NCI-H187 (cell line): ENCODE data around the gene APOBEC3B.
"Not testable (repeated sequence)": the region's sequence is repeated elsewhere in the genome, so short reads cannot be mapped to it uniquely, and the experiment has no call there.

Experiments used
- DNase-seq, 2 experiments: peaks; one replicate each; lab custom pipeline; 2025; lab: John Stamatoyannopoulos, UW

Gene APOBEC3B

GRCh38 chr22:38951734-38952133 is 30.4 kb upstream of the APOBEC3B start:
- no peak for DNase-seq

DNA sequence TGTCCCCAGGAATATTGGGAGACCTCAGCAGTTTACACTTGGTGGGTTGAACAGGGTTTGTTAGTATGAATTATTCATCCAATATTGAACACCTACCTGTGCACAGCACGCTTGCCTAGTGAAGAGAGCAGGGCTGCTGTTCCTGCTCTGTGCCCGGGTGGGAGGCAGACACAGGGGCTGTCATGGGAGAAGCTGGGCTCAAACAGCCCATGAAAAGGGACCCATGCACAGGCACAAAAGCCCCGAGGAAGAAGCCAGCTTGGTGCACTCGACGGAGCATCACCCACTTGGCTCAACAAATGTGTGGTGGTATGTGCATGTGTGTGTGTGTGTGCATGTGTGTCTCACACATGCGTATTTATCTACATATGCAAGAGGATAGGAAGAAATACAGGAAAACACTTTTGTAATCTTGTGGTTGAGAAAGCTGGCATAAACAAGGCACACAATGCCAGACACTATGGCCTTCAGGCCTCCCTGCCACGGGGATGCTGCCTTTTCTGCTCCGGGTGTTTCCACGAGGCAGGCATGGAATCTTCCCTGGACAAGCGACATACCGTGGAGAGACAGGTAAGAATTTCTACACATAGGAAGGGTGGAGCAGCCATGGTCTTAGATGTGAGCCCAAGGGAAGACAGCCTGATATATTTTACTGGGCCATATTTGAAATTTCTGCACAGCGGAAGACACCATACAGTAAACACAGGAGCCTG is 29.7 kb upstream of the APOBEC3B start:
- DNase-seq = no peak

GRCh38 chr22:38953091-38953490 is 29.1 kb upstream of the APOBEC3B start:
- DNase-seq = no peak

GRCh38 chr22:38953577-38954413 is 28.4 kb upstream of the APOBEC3B start:
- no peak for DNase-seq

GRCh38 chr22:38954414-38955043 is 27.6 kb upstream of the APOBEC3B start:
- DNase-seq = no peak

GRCh38 chr22:38955250-38955905 is 26.8 kb upstream of the APOBEC3B start:
- DNase-seq = no peak

- DNase-seq = no peak
These were observed 26.2 kb upstream of the APOBEC3B start for GRCh38 chr22:38955926-38956325.

- DNase-seq = no peak
These were observed 25.6 kb upstream of the APOBEC3B start for GRCh38 chr22:38956551-38956950.

DNA sequence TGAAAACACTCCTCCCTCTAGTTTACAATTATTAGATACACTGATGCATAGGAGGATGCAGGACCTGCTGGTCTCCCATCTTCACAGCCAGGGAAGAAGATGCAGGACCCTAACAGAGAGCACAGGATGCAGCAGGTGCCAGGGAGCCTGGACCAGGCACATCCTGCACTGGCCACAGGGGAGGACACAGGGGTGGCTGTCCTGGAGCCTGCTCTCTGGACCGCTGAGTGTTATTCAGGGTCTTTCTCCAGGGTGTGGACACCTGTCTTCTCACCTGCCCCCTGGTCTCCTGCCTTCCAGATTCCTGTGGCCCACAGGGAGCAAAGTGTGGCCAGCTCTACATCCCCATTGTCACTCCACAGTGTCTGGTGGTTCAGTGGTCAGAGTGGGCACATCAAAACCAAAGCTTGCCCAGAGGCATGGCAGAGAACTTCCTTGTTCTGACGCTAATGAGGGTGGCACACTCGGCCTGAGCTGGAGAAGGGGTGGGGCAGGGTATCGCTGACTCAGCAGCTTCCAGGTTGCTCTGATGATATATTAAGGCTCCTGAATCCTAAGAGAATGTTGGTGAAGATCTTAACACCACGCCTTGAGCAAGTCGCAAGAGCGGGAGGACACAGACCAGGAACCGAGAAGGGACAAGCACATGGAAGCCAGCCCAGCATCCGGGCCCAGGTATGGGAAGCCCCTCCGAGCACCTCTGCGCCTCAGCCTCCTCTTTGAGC is 24.9 kb upstream of the APOBEC3B start, which contains the start of gene APOBEC3A:
Gene APOBEC3A (plus strand): TSS at position 564 of the 725 bp plus-strand sequence. CDS start 83 bp downstream, at position 647.
- DNase-seq = no peak

DNA sequence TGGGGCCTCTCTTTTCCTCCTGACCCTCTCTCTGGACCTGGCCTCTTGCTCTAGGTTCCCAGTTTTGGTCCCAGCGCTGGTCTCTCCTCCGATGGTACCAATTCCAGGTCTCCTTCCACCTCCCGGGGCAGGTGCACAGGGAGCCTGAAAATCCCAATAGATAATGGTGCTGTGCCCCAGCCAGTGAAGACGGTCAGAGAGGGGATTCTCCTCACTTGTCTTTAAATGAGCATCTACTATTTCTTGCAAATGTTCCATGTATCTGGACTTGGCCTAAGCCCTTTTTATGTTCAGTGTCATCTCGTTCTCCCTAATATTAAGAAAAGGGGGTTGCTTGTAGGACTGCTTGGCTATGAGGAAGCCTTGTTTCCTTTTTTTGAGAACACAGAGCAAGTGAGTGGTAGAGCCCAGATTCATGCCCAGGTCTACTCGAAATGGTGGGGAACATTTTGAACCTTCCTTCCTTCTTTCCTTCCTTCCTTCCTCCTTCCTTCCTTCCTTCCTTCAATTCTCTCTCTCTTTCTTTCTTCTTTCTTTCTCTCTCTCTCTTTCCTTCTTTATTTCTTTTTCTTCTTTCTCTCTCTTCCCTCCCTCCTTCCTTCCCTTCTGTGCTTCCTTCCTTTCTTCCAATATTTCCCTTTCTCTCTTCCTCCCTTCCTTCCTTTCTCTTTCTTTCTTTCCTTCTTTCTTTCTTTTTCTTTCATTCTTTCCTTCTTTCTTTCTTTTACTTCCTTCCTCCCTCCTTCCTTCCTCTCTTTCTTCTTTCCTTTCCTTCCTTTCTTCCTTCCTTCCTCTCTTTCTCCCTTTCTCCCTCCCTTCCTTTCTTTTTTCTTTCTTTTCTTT is 24.1 kb upstream of the APOBEC3B start:
- no peak for DNase-seq

GRCh38 chr22:38958651-38958943 is 23.6 kb upstream of the APOBEC3B start:
- DNase-seq = not testable (repeated sequence)

GRCh38 chr22:38959590-38959989 is 22.6 kb upstream of the APOBEC3B start:
- no peak for DNase-seq

- not testable (repeated sequence) for DNase-seq
These were observed 21.5 kb upstream of the APOBEC3B start for GRCh38 chr22:38960673-38961072.

DNA sequence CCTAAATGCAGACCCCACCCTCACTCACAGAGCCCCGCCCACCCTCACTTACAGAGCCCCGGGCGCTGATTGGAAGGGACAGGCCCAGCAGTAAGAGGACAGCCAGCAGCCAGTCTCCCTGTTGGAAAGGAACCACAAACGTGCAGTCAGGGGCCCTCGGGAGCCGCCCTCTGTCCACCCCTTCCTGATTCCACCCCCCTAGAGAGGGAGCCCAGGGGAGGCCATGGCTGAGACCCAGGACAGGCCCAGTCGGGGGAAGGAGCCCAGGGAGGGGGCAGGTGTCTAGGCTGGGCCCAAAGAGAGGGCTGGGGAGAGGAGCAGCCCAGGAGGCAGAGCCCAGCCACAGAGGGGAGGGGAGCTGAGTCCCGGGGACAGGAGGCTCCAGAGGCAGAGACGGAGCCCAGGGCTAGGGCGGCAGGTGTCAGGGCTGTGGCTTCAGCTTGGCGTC is 18.8 kb upstream of the APOBEC3B start:
- not testable (repeated sequence) for DNase-seq

- no peak for DNase-seq
These were observed 18.3 kb upstream of the APOBEC3B start for GRCh38 chr22:38963872-38964271.

GRCh38 chr22:38964306-38964705 is 17.8 kb upstream of the APOBEC3B start:
- DNase-seq = no peak

- no peak for DNase-seq
These were observed 17.2 kb upstream of the APOBEC3B start for GRCh38 chr22:38964989-38965388.

GRCh38 chr22:38965614-38966379 is 16.4 kb upstream of the APOBEC3B start:
- no peak for DNase-seq

- DNase-seq = no peak
These were observed 15.8 kb upstream of the APOBEC3B start for GRCh38 chr22:38966380-38966702.

DNA sequence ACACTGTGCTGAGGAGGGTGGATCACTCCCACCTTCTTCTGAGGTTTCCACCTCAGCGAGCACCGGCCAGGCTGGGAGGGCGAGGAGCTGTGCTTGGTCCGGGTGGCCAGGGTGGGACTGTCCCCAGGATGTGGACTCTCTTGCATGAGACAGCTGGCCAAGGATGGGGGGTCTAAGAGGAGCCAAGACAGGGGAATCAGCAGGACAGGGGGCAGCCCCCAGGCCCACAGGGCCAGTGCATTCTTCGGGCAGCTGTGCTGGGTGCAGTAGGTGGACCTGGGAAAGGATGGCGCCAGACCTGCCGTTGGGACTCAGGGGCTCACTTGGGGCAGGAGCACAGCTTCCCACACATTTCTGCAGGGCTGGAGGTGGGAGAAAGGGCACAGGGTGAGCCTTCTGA is 15.2 kb upstream of the APOBEC3B start:
- DNase-seq = no peak
